HUES6 (cell line): ENCODE results near the gene NMNAT2.

Source experiments
- H3K27ac ChIP-seq: 2 replicates; pipeline ENCODE4 v1.7.0; 2013; ENCODE audit warnings: low read depth, mild to moderate bottlenecking, low read length, inconsistent platforms
- H3K27me3 ChIP-seq: 2 replicates; pipeline ENCODE4 v1.6.1; 2013; ENCODE audit warnings: low read length; ENCODE audit not compliant: control insufficient read depth, insufficient read depth
- H3K36me3 ChIP-seq: 2 replicates; pipeline ENCODE4 v1.6.1; 2013; ENCODE audit warnings: low read length; ENCODE audit not compliant: control insufficient read depth, insufficient read depth
- H3K4me1 ChIP-seq: 2 replicates; pipeline ENCODE4 v1.6.1; 2013; ENCODE audit warnings: low read length; ENCODE audit not compliant: control insufficient read depth, insufficient read depth
- H3K4me3 ChIP-seq: 2 replicates; pipeline ENCODE4 v1.5.1; 2013; ENCODE audit warnings: low read depth, low read length
- H3K9ac ChIP-seq: one replicate; pipeline ENCODE4 v1.6.1; 2013; ENCODE audit warnings: mild to moderate bottlenecking, low read length
- H3K9me3 ChIP-seq: 2 replicates; pipeline ENCODE4 v1.6.1; 2013; ENCODE audit warnings: low read depth, low read length; ENCODE audit not compliant: control insufficient read depth, insufficient read depth

NMNAT2 gene

DNA sequence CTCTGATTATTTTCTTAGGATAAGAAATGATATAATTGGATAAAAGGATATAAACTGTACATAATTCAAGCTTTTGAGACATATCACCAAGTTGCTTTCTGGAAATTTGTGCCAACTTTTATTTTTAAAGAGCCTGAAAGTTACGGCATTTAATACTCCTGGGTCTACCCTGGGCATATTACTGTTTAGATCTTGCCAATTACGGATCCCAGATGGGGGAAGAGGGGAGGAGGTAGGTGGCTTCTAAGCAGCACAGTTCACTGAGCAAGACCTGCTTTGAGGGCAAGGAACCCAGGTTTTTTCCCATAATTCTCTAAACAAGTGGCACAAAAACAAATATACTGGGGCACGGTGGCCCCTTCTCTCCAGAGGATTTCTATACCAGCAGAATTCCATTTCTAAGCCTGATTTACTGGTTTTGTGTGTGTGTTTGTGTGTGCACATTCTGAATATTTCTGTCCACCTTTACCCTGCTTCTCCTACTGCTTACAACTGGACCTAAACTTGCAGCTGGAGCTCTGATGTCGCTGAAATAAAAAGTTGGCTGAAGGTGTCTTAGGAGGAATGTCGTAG is 155.5 kb downstream of the NMNAT2 start:
- Histone ChIP-seq H3K27me3 (no peaks in the 10 kb centered on the region), H3K36me3 (no peaks in the 10 kb centered on the region), H3K4me3 (no peak overlapping the region), H3K4me1 (peaks cover 7% of the 10 kb centered on the region), H3K9me3 (no peaks in the 10 kb centered on the region), H3K27ac (no peak overlapping the region), H3K9ac (no peak overlapping the region)

DNA sequence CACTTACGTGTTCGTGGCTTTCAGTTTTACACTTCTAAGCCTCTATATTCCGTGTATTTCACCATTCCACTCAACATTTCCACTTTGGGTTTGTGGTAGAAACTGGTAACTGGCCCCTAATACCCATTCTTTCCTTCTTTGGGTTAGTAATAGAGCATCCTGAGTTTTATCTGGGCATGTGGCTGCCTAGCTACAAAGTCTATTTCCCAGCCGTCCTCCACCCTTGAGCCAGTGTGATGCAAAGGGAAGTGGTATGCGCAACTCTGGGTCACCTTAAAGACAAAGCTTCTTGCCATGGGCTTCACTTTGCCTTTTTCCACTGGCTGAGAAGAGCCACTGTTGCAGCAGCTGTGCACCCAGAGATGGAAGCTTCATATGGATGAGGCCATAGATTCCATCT is 158.3 kb downstream of the NMNAT2 start:
- Histone ChIP-seq H3K9ac (no peak overlapping the region), H3K4me3 (no peak overlapping the region), H3K9me3 (peaks cover 2% of the 10 kb centered on the region; the same call in 1 of the 2 replicates)

DNA sequence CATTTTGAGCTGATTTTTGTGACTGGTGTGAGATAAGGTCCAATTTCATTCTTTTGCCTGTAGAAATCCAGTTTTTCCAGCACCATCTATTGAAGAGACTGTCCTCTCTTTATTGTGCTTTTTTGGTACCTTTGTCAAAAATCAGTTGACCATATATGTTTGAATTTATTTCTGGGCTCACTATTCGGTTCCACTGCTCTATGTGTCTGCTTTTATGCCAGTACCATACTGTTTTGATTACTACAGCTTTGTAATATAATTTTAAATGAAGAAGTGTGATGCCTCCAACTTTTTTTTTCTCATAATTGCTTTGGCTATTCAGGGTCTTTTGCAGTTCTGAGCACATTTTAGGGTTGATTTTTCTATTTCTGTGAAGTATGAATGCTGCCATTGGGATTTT is 163.1 kb downstream of the NMNAT2 start:
- Histone ChIP-seq H3K9ac (no peak overlapping the region), H3K27me3 (no peaks in the 10 kb centered on the region), H3K4me3 (no peak overlapping the region)

More for the DNA sequence above, 158.3 kb downstream of the NMNAT2 start:
- no peak overlapping the region for H3K27ac ChIP-seq
- peaks cover 7% of the 10 kb centered on the region for H3K4me1 ChIP-seq
- no peaks in the 10 kb centered on the region for H3K36me3 ChIP-seq
- H3K27me3 ChIP-seq: no peaks in the 10 kb centered on the region

DNA sequence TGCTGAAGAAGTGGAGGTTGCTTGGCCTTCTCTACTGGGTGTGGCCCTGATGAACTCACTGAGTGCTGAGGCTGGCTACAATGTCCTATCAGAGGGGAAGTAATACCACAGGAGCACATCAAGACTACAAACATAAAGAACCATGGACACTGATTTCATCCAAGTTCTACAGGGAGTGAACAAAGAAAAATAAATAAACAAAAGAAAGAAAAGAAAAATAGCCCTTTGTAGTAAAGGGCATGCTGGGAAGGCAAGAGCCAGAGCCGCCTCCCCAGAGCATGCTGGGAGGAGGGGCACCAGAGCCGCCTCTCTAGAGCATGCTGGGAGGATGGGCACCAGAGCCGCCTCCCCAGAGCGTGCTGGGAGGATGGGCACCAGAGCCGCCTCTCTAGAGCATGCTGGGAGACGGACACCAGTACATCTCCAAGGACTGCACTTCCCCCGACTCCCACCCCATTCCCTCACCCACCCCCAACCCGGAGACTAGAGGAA is 166.2 kb downstream of the NMNAT2 start:
- Histone ChIP-seq H3K4me3 (no peak overlapping the region), H3K4me1 (no peaks in the 10 kb centered on the region), H3K27ac (no peak overlapping the region), H3K27me3 (no peaks in the 10 kb centered on the region), H3K9me3 (peaks cover 4% of the 10 kb centered on the region), H3K9ac (no peak overlapping the region), H3K36me3 (no peaks in the 10 kb centered on the region)

More for the DNA sequence above, 163.1 kb downstream of the NMNAT2 start:
- Histone ChIP-seq H3K36me3 (no peaks in the 10 kb centered on the region), H3K9me3 (peaks cover 4% of the 10 kb centered on the region), H3K4me1 (peaks cover 4% of the 10 kb centered on the region), H3K27ac (no peak overlapping the region)

DNA sequence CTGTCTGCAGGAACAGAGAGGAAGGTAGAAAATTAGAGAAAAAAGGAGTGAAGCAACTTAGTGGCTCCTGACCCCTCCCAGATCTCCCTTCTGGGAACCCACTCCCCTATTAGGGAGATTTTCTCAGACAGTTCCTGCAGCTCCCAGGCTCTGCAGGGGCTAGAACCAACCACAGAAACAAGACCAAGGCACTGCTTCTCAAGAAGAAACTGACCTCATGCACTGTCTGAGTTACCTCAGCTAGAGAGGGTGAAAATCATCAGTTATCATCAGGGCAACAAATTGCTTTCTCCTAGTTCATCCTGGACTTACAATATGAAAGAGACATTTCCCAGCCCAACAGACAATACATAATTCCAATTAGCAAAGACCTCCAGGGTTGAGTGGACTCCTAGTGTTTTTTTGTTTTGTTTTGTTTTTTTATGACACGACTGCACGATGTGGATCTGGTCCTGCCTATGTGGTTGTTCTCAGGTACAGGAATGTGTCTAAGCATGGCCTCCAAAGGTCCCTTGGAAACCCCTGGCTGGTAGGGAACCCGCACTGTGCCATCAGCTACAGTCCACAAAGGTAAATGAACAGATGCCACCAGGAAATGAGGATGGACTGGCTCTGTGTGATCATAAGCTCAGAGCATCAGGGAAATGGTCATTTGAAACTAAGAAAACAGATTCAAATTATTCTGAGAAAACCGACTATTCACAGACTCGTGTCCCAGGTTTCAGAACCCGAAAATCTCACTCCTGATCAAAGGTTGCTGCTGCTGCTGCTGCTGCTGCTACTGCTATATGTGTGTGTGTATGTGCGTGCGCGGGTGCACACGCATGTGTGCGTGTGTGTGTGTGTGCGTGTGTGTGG is 166.8 kb downstream of the NMNAT2 start:
- no peak overlapping the region for H3K4me3 ChIP-seq
- H3K4me1 ChIP-seq: no peaks in the 10 kb centered on the region
- no peaks in the 10 kb centered on the region for H3K36me3 ChIP-seq
- no peak overlapping the region for H3K27ac ChIP-seq
- no peak overlapping the region for H3K9ac ChIP-seq
- peaks cover 4% of the 10 kb centered on the region for H3K9me3 ChIP-seq
- H3K27me3 ChIP-seq: no peaks in the 10 kb centered on the region

DNA sequence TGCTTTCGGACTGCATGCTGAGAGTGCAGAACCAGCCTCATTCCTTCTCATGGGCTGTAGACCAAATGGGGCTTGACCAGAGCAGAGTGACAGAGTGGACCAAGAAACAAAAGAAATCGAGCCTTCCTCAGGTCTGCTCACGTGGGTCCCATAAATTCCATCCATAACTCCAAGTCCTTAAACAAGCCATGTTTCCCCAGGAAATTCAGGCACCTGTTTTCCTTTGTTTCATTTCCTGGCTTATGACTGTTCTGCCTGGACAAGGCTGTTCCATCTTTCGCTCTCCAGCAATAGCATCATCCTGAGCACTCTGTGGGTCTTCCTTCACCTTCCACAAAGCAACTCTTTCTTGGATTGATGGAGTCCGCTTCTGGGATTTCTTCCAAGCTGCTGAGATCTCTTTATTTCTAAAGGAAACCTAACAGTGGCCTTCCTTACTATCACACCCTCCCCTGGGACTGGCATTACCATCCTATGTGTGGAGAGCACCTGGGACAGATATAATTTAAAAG is 168.2 kb downstream of the NMNAT2 start:
- H3K27ac ChIP-seq: no peak overlapping the region

DNA sequence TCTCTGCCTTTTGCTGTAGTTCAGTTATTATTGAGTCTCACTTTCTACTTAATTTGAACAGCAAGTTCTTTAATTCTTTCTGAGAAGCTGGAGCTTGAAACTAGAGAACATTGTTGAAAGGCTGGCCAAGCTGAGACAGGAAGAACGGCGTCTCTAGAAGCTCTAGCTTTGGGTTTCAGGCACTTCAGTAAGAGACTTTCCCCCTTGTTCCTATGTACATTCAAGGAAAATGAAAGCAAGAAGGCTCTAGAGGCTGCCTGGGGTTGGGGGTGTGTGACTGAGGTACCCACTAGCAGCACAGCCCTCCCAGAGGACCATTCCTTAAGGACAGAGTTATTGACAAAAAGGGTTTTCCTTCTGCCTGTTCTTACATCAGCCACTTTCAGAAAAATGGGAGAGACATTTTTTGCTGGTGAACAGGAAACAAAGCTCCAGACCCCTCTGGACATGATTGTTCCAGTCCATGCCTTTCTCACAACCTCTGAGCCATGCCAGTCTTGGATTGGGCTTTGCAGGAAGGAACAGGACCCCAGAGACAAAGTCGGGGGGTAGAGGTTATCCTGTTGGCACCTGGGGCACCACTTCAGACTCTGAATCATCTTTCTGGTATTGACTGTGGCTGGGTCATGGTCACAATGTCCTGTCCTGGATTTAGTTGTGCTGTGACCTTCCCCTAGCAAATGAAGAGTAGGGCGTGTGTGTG is 169.0 kb downstream of the NMNAT2 start:
- Histone ChIP-seq H3K27ac (no peak overlapping the region), H3K9ac (no peak overlapping the region), H3K4me1 (no peaks in the 10 kb centered on the region)

More for the DNA sequence above, 168.2 kb downstream of the NMNAT2 start:
- Histone ChIP-seq H3K9ac (no peak overlapping the region), H3K27me3 (no peaks in the 10 kb centered on the region), H3K4me1 (no peaks in the 10 kb centered on the region), H3K9me3 (peaks cover 3% of the 10 kb centered on the region), H3K36me3 (no peaks in the 10 kb centered on the region), H3K4me3 (no peak overlapping the region)

DNA sequence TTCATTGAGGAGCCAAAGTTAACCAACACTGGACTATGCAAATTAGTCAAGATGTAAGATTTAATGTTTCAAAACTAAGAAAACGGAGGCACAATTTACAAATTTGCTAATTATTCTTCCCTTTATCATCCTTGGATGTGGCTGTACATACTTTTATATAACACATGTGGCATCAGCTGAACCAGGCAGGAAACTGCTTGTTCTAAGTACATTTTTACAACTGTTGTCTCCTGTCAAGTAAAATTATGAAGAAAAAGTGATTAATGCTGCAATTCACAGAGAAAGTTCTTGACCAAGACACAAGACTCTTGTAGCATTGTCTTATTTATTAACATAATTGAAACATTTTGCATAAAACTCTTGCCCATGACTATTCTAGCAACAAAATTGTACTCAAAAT is 170.2 kb downstream of the NMNAT2 start:
- Histone ChIP-seq H3K36me3 (no peaks in the 10 kb centered on the region), H3K27ac (no peak overlapping the region), H3K4me1 (no peaks in the 10 kb centered on the region), H3K4me3 (no peak overlapping the region), H3K9me3 (no peaks in the 10 kb centered on the region; the same call in none of the 2 replicates), H3K27me3 (no peaks in the 10 kb centered on the region), H3K9ac (no peak overlapping the region)

More for the DNA sequence above, 169.0 kb downstream of the NMNAT2 start:
- no peak overlapping the region for H3K4me3 ChIP-seq
- H3K9me3 ChIP-seq: no peaks in the 10 kb centered on the region; the same call in none of the 2 replicates
- no peaks in the 10 kb centered on the region for H3K36me3 ChIP-seq
- no peaks in the 10 kb centered on the region for H3K27me3 ChIP-seq

DNA sequence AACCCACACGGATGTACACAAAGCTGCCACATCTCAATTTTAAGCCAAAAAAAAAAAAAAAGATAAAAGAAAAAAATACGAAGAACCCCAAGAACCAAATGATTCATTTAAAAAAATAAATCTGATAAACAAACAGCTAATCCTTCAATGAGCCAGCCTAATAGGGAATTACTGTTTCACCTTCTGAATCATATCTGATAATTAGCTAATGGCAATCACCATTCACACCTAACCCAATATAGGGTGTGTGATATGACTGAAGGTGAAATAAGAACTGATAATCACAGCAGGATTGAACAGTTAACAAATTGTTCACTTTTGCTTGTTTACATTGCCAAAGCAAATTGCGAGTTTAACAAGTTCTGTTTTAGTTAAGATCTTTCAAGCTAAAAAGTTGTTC is 170.7 kb downstream of the NMNAT2 start:
- no peak overlapping the region for H3K9ac ChIP-seq
- H3K27ac ChIP-seq: no peak overlapping the region
- no peaks in the 10 kb centered on the region for H3K36me3 ChIP-seq
- H3K4me1 ChIP-seq: no peaks in the 10 kb centered on the region
- H3K9me3 ChIP-seq: no peaks in the 10 kb centered on the region; the same call in none of the 2 replicates
- no peak overlapping the region for H3K4me3 ChIP-seq
- H3K27me3 ChIP-seq: no peaks in the 10 kb centered on the region

DNA sequence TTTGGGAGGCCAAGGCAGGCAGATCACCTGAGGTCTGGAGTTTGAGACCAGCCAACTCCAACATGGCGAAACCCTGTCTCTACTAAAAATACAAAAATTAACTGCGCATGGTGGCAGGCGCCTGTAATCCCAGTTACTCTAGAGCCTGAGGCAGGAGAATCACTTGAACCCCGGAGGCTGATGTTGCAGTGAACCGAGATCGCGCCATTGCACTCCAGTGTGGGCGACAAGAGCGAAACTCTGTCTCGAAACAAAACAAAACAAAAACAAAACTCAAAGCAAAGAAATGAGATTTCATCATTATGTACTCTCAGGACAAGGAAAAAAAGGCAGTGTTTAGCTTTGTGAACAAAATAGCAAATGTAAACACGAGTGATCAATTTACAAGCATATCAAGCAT is 171.1 kb downstream of the NMNAT2 start:
- Histone ChIP-seq H3K9ac (no peak overlapping the region), H3K4me1 (no peaks in the 10 kb centered on the region), H3K27ac (no peak overlapping the region), H3K9me3 (no peaks in the 10 kb centered on the region; the same call in none of the 2 replicates), H3K36me3 (no peaks in the 10 kb centered on the region), H3K27me3 (no peaks in the 10 kb centered on the region), H3K4me3 (no peak overlapping the region)
